Mesendoderm (in vitro differentiated cells): ENCODE results near the gene FBL.

Experiments used
- DNase-seq: peaks from one replicate; pipeline ENCODE4 v3.0.0; 2013
- H2AK5ac ChIP-seq: 2 replicates; pipeline ENCODE4 v1.6.1; 2013; ENCODE audit warnings: low read length, inconsistent platforms
- H2BK120ac ChIP-seq: 2 replicates; pipeline ENCODE4 v1.6.1; 2013; ENCODE audit warnings: low read depth, mild to moderate bottlenecking, low read length, moderate library complexity, mixed read lengths
- H2BK15ac ChIP-seq: replicated peaks from 2 replicates; pipeline ENCODE4 v1.6.1; 2013; ENCODE audit warnings: low read depth, mild to moderate bottlenecking, moderate library complexity
- H2BK5ac ChIP-seq: 2 replicates; pipeline ENCODE4 v1.6.1; 2013; ENCODE audit warnings: low read length, inconsistent platforms
- H3K18ac ChIP-seq: 2 replicates; pipeline ENCODE4 v1.6.1; 2013; ENCODE audit warnings: mild to moderate bottlenecking, low read length, mixed read lengths
- H3K23ac ChIP-seq: one replicate; pipeline ENCODE4 v1.6.1; 2013; ENCODE audit warnings: low read length
- H3K27ac ChIP-seq: 2 replicates; pipeline ENCODE4 v1.5.1; 2013; ENCODE audit warnings: low read depth, mild to moderate bottlenecking, inconsistent platforms, low read length, moderate library complexity
- H3K27me3 ChIP-seq: 2 replicates; pipeline ENCODE4 v1.6.1; 2013; ENCODE audit warnings: low read length, control low read depth, mild to moderate bottlenecking, inconsistent platforms; ENCODE audit not compliant: insufficient read depth, poor library complexity
- H3K36me3 ChIP-seq: 2 replicates; pipeline ENCODE4 v1.6.1; 2013; ENCODE audit warnings: low read length, inconsistent platforms; ENCODE audit not compliant: control insufficient read depth, insufficient read depth
- H3K4ac ChIP-seq: one replicate; pipeline ENCODE4 v1.6.1; 2013; ENCODE audit warnings: low read depth, mild to moderate bottlenecking, low read length, moderate library complexity
- H3K4me1 ChIP-seq: 2 replicates; pipeline ENCODE4 v1.6.1; 2013; ENCODE audit warnings: low read depth, low read length, inconsistent platforms; ENCODE audit not compliant: control insufficient read depth
- H3K4me2 ChIP-seq: 2 replicates; pipeline ENCODE4 v1.6.1; 2013; ENCODE audit warnings: low read length
- H3K4me3 ChIP-seq: 2 replicates; pipeline ENCODE4 v1.5.1; 2013; ENCODE audit warnings: mild to moderate bottlenecking, low read length
- H3K56ac ChIP-seq: one replicate; pipeline ENCODE4 v1.6.1; 2013; ENCODE audit warnings: low read length
- H3K79me1 ChIP-seq: 2 replicates; pipeline ENCODE4 v1.6.1; 2013; ENCODE audit warnings: low read length, inconsistent platforms
- H3K79me2 ChIP-seq: 2 replicates; pipeline ENCODE4 v1.6.1; 2013; ENCODE audit warnings: mild to moderate bottlenecking, low read length; ENCODE audit not compliant: control insufficient read depth, insufficient read depth
- H3K9ac ChIP-seq: 2 replicates; pipeline ENCODE4 v1.6.1; 2013; ENCODE audit warnings: low read length, inconsistent platforms
- H4K5ac ChIP-seq: one replicate; pipeline ENCODE4 v1.6.1; 2013; ENCODE audit warnings: low read length
- H4K8ac ChIP-seq: one replicate; pipeline ENCODE4 v1.6.1; 2013; ENCODE audit warnings: low read depth, mild to moderate bottlenecking, control low read depth, low read length, moderate library complexity
- WGBS: extraction: QIAGEN DNeasy Blood & Tissue Kit; methylation state at CpG from one replicate; pipeline ENCODE4 v1.1.7; 2013; ENCODE audit warnings: low lambda C conversion rate, missing lambda C conversion rate; ENCODE audit not compliant: insufficient coverage; ENCODE audit errors: extremely low coverage; 5-methylcytosine and 5-hydroxymethylcytosine counted together

FBL gene

DNA sequence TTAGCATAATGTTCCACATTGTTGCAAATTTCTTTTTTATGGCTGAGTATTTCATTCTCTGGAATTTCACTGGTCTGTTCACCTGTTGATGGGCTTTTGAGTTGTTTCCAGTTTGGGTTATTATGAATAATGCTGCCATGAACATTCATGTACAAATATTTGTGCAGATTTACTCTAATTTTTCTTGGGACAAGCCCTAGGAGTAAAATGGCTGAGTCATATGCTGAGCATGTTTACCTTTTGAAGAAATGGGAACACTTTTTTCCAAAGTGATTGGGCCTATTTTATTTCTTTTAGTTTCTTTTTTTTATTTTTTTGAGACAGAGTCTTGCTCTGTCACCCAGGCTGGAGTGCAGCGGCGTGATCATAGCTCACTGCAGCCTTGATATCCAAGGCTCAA, 4.7 kb upstream of the FBL start:
- Histone ChIP-seq H3K4ac (no peak overlapping the region), H4K5ac (no peak overlapping the region), H3K56ac (no peak overlapping the region), H3K4me2 (no peak overlapping the region), H3K79me2 (peaks cover 2% of the 10 kb centered on the region), H3K9ac (no peak overlapping the region), H2BK5ac (no peak overlapping the region), H4K8ac (no peak overlapping the region), H3K23ac (no peak overlapping the region), H3K27me3 (no peaks in the 10 kb centered on the region), H3K18ac (no peak overlapping the region), H3K27ac (no peak overlapping the region), H3K36me3 (no peaks in the 10 kb centered on the region), H2BK15ac (no peak overlapping the region), H2AK5ac (no peak overlapping the region), H3K4me3 (no peak overlapping the region), H2BK120ac (no peak overlapping the region), H3K79me1 (no peaks in the 10 kb centered on the region), H3K4me1 (peaks cover 7% of the 10 kb centered on the region)
- WGBS = no CpG with 5 or more reads among the region's 2 CpGs
- DNase-seq = no peak

DNA sequence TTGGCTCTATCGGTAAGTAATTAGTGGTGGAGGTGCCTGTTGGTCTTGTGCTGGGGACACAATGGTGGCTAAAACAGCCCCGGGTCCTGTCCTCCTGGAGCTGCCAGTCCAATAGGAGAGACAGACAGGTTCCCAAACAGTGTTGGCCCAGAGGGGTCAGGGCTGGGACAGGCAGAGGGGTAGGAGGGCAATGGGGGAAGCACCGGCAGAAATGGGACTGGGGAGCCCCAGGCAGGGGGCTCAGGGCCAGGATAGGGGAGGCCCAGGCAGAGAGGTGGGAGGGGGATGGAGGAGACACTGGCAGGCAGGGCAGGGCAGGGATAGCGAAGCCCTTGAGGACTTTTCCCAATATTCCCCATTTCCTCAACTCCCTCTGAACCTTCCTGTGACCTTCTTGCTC, 2.2 kb upstream of the FBL start:
- no peak overlapping the region for H2BK15ac ChIP-seq
- H3K27me3 ChIP-seq = no peaks in the 10 kb centered on the region
- H3K56ac ChIP-seq = no peak overlapping the region
- no peak overlapping the region for H4K5ac ChIP-seq
- peaks cover 27% of the 10 kb centered on the region for H3K79me2 ChIP-seq
- H4K8ac ChIP-seq = no peak overlapping the region
- peaks cover 15% of the 10 kb centered on the region for H3K4me1 ChIP-seq
- no peak overlapping the region for H2BK120ac ChIP-seq
- WGBS = no CpG with 5 or more reads among the region's 4 CpGs
- no peak overlapping the region for H3K18ac ChIP-seq
- no peak overlapping the region for H3K9ac ChIP-seq
- no peak overlapping the region for H3K4me2 ChIP-seq
- H3K27ac ChIP-seq = no peak overlapping the region
- no peak overlapping the region for H3K23ac ChIP-seq
- no peak for DNase-seq
- no peak overlapping the region for H2AK5ac ChIP-seq
- H3K4ac ChIP-seq = no peak overlapping the region
- H2BK5ac ChIP-seq = no peak overlapping the region
- H3K79me1 ChIP-seq = peaks cover 5% of the 10 kb centered on the region
- no peak overlapping the region for H3K4me3 ChIP-seq
- no peaks in the 10 kb centered on the region for H3K36me3 ChIP-seq

DNA sequence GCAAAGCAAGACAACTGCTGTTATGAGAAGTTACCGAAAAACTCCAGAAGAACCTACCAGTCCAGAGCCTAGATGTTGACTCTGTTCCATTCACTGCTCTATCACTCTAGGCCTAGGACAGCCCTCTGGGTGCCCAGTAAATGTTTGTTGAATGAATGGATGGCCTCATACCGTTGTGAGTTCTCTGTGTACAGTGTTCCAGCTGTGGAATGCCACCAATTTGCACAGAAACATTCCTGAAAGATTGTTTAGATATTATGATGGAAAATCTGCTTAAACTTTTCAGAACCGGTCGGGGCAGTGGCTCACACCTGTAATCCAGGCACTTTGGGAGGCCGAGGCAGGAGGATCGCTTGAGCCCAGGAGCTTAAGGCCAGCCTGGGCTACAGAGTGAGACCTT, 1.3 kb upstream of the FBL start:
- Histone ChIP-seq H3K79me1 (peaks cover 7% of the 10 kb centered on the region), H4K5ac (no peak overlapping the region), H3K4me2 (no peak overlapping the region), H2BK15ac (no peak overlapping the region), H2AK5ac (no peak overlapping the region), H3K9ac (no peak overlapping the region), H3K56ac (peak overlapping the region; percentile 89), H2BK5ac (no peak overlapping the region), H3K4me3 (no peak overlapping the region), H2BK120ac (no peak overlapping the region), H3K36me3 (no peaks in the 10 kb centered on the region), H3K79me2 (peaks cover 36% of the 10 kb centered on the region), H3K27ac (no peak overlapping the region), H3K27me3 (no peaks in the 10 kb centered on the region), H3K18ac (no peak overlapping the region), H3K4ac (no peak overlapping the region), H3K23ac (no peak overlapping the region), H3K4me1 (peaks cover 15% of the 10 kb centered on the region), H4K8ac (no peak overlapping the region)
- no CpG with 5 or more reads among the region's 6 CpGs for WGBS
- DNase-seq = no peak

DNA sequence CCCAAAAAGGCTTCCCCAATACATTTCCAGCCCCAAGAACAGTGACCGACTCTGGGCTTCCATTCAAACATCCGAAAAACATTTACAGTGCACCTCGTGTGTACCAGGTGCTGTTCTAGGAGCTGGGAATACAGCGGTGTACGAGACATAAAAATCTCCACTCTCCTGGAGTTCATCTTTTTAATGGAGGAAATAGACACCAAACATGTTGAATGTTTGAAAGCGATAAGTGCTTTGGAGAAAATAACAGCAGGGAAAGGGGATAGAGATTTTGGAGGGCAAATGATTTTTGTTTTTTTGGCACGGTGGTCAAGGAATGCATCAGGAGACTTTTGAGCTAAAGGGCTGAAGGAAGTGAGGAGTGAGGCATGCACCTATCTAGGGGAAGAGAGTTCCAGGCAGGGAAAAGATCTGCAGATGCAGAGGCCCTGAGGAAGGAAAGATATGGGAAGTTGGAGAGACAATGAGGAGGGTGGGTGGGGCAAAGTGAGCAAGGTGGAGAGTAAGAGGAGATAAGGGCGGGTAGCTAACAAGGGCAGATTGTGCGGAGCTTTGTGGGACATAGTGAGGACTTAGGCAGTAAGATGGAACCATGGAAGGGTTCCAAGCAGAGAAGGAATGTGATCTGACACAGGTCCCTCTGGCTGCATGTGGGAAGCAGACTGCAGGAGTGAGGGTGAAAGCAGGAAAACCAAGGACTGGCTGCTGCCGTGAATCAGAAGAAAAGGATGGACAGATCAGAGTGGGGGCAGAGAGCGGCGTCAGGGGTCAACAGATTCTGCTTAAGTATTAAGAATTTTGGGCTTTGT, 703 bp upstream of the FBL start:
- H3K4me2 ChIP-seq = peak overlapping the region; percentile 67
- peak overlapping the region; percentile 21 for H3K18ac ChIP-seq
- H3K4me1 ChIP-seq = peaks cover 15% of the 10 kb centered on the region
- peak overlapping the region; percentile 83 for H3K9ac ChIP-seq
- no CpG with 5 or more reads among the region's 12 CpGs for WGBS
- peak overlapping the region; percentile 35 for H2BK5ac ChIP-seq
- H3K4me3 ChIP-seq = no peak overlapping the region
- no peak overlapping the region for H4K8ac ChIP-seq
- H2BK120ac ChIP-seq = no peak overlapping the region
- H3K79me1 ChIP-seq = peaks cover 7% of the 10 kb centered on the region
- no peaks in the 10 kb centered on the region for H3K27me3 ChIP-seq
- H3K4ac ChIP-seq = peak overlapping the region; percentile 63
- no peak overlapping the region for H2AK5ac ChIP-seq
- no peak overlapping the region for H2BK15ac ChIP-seq
- peak overlapping the region; percentile 7 for H3K27ac ChIP-seq
- H4K5ac ChIP-seq = peak overlapping the region; percentile 97
- H3K36me3 ChIP-seq = no peaks in the 10 kb centered on the region
- H3K23ac ChIP-seq = no peak overlapping the region
- peaks cover 40% of the 10 kb centered on the region for H3K79me2 ChIP-seq
- peak; percentile 68 for DNase-seq
- peak overlapping the region; percentile 89 for H3K56ac ChIP-seq

DNA sequence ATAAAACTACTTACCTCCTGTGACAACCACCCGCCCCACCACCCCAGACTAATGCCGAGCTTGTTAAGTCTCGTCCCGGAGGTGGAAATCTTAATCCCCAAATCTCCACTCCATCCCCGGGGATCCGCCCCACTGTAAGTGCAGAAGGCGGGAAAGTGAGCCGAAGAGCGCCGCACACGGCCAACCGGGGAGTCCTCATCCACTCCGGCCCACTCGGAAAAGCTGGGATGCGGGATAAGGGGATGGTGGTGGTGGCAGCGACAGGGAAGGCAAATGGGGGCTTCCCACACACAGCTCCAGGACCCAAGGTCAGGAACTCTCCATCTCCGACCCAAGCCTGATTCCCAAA, 621 bp downstream of the FBL start:
- WGBS = no CpG with 5 or more reads among the region's 17 CpGs

DNA sequence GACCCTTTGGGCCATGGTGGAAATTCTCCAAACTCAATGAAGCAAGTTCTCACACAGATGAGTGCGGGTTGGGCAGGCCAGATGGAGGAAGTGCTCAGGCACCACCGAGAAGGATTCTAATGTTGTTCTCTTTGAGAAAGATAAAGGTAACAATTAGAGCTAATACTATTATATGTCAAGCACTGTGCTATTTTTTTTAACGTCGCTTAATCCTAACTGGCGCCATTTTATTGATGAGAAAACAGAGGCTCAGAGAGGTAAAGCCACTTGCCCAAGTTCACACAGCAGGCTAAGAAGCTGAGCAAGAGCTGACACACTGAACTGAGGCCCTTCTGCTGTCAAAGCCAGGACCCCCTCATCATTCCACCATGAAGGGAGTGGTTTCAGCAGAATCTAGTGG, 1.0 kb downstream of the FBL start:
- Histone ChIP-seq H4K8ac (no peak overlapping the region), H3K56ac (peak overlapping the region; percentile 98), H3K27ac (no peak overlapping the region), H3K23ac (peak overlapping the region; percentile 80), H4K5ac (no peak overlapping the region), H3K79me2 (peaks cover 57% of the 10 kb centered on the region), H2BK15ac (no peak overlapping the region), H3K4ac (no peak overlapping the region), H3K9ac (peak overlapping the region; percentile 99), H2BK120ac (no peak overlapping the region), H3K18ac (no peak overlapping the region), H2AK5ac (no peak overlapping the region), H3K4me2 (peak overlapping the region; percentile 98), H2BK5ac (no peak overlapping the region), H3K27me3 (no peaks in the 10 kb centered on the region), H3K4me3 (peak overlapping the region; percentile 99), H3K4me1 (peaks cover 15% of the 10 kb centered on the region), H3K36me3 (no peaks in the 10 kb centered on the region), H3K79me1 (peaks cover 9% of the 10 kb centered on the region)
- DNase-seq = no peak
- no CpG with 5 or more reads among the region's 5 CpGs for WGBS

More for the DNA sequence above, 621 bp downstream of the FBL start:
- no peak overlapping the region for H4K5ac ChIP-seq
- peak overlapping the region; percentile 98 for H3K56ac ChIP-seq
- peak overlapping the region; percentile 99 for H3K4me3 ChIP-seq
- no peaks in the 10 kb centered on the region for H3K27me3 ChIP-seq
- H3K79me2 ChIP-seq = peaks cover 53% of the 10 kb centered on the region
- H3K4ac ChIP-seq = no peak overlapping the region
- H3K79me1 ChIP-seq = peaks cover 9% of the 10 kb centered on the region
- H3K23ac ChIP-seq = peak overlapping the region; percentile 89
- H2BK15ac ChIP-seq = no peak overlapping the region
- H3K4me1 ChIP-seq = peaks cover 15% of the 10 kb centered on the region
- H3K27ac ChIP-seq = peak overlapping the region; percentile 33
- H3K9ac ChIP-seq = peak overlapping the region; percentile 99
- no peak overlapping the region for H2AK5ac ChIP-seq
- no peak overlapping the region for H4K8ac ChIP-seq
- no peak overlapping the region for H3K18ac ChIP-seq
- H3K36me3 ChIP-seq = no peaks in the 10 kb centered on the region
- H3K4me2 ChIP-seq = peak overlapping the region; percentile 98
- peak; percentile 27 for DNase-seq
- no peak overlapping the region for H2BK5ac ChIP-seq
- no peak overlapping the region for H2BK120ac ChIP-seq
